Measurements from ENCODE around the gene METAP1.
"Not testable (repeated sequence)": the region's sequence is repeated elsewhere in the genome, so short reads cannot be mapped to it uniquely, and the experiment has no call there.

The METAP1 gene

GRCh38 chr4:98997166-98997565, 1.6 kb downstream of the METAP1 start:
- no peak for DNase-seq (ENCODE audit: low spot score)

- no peak for DNase-seq (ENCODE audit: low spot score)
These were observed 3.0 kb downstream of the METAP1 start for GRCh38 chr4:98998551-98998950.

- DNase-seq (ENCODE audit: low spot score) = no peak
These were observed 6.8 kb downstream of the METAP1 start for GRCh38 chr4:99002279-99002678.

DNA sequence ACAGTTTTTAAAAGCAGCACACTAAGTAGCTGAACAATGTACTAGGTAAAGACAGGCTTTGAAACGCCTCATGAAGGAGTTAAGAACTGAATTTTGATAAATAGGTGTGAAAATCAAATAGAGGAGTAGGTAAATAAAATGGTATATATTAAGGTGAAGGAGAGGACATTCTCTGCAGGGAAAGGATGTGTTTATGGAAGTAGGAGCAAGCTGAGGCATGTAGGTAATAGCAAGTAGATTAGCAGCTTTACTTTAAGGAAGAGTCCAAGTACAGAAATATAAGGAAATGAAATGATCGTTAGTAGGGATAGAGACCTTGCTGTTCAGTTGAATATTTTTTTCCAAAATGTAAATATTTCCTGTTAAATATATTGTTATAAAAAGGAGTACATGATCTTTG, 12.5 kb downstream of the METAP1 start:
- no peak for DNase-seq (ENCODE audit: low spot score)

DNA sequence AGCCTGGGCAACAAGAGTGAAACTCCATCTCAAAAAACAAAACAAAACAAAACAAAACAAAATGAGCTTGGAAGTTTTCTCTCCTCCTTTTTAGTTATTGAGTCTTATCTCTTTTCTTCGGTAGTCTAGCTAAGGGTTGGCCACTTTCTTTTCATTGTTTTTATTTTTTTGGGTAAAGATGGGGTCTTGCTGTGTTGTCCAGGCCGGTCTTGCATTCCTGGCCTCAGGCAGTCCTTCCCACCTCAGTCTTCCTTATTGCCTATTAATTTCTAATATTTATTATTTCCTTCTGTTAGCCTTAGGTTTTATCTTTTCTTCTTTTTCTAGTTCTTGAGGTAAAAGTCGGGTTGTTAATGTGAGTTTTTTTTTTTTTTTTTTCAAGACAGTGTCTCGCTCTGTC, 16.4 kb downstream of the METAP1 start:
- DNase-seq (ENCODE audit: low spot score) = no peak

GRCh38 chr4:99013402-99013843, 17.9 kb downstream of the METAP1 start:
- DNase-seq (ENCODE audit: low spot score) = no peak

- no peak for DNase-seq (ENCODE audit: low spot score)
These were observed 18.5 kb downstream of the METAP1 start for GRCh38 chr4:99013884-99014523.

DNA sequence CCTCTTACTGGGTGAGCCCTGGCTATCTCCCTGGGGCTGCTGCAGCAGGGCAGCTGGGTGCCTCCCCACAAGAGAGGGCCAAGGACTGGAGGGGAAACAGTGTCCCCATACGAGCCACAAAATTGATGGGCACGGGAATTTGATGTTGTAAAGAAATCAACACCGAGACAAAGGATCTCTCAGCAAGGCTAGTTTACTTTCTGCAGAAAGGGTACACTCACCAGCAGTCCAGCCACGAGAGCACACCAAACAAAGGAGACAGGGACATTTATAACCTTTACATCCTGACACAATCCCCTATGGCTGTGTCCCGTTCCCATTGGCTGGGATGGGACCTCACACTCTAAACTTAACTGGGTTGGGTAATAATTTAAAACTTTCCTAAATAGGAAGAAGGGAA, 25.9 kb downstream of the METAP1 start:
- no peak for DNase-seq (ENCODE audit: low spot score)

GRCh38 chr4:99022566-99022965, 27.0 kb downstream of the METAP1 start:
- DNase-seq (ENCODE audit: low spot score) = no peak

GRCh38 chr4:99023800-99024251, 28.3 kb downstream of the METAP1 start:
- not testable (repeated sequence) for DNase-seq (ENCODE audit: low spot score)

- DNase-seq (ENCODE audit: low spot score) = no peak
These were observed 29.2 kb downstream of the METAP1 start for GRCh38 chr4:99024481-99025275.

DNA sequence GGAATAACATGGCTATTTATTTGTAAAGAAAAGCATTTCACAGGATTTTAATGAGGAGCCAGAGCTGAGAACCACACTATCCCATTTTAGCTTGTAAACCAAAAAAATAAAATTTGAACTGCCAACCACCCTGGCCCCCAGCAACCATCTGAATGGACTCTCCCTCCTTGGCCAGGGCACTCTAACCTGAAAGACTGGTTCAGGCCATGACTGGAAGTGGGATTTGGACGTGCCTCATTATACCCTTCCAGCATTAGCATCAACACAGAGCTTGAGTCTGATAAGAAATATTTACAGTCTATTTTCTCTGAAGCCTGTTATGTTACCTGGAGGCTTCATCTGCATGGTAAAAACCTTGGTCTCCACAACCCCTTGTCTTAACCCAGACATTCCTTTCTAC, 30.0 kb downstream of the METAP1 start:
- DNase-seq (ENCODE audit: low spot score) = no peak

- no peak for DNase-seq (ENCODE audit: low spot score)
These were observed 31.8 kb downstream of the METAP1 start for GRCh38 chr4:99027304-99027703.

GRCh38 chr4:99028187-99028586, 32.7 kb downstream of the METAP1 start:
- no peak for DNase-seq (ENCODE audit: low spot score)

DNA sequence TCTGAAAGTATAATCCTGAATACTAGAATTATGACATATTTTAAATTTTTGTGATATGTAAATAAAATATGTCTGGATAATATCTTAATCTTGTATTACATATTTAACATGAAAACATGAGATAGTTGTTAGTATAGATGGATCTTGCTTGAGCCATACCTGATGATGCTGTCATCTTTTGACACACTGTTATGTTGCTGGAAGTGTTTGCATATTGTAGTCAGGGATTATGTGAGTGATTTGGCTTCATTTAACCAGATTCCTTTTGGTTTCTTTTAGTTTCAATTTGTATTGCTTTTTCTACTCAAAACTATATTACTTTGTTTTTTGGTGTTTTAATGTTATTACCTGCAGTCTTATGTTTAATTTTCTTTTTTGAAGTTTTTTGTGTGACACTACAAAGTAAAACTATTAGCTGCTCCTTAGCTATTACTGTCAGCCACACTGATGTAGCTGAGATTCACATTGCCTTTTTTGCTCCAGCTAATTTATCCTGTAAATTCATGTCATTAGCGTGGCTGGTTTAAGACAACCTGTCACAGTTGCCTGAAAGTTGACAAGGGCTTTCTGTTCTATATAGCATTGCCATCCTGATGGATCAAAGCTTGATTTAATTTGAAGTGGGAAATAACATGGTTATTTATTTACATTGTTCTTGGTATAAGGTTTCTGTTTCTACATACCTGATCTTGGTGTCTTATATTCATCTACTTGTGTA, 33.7 kb downstream of the METAP1 start:
- DNase-seq (ENCODE audit: low spot score) = no peak

- no peak for DNase-seq (ENCODE audit: low spot score)
These were observed 34.3 kb downstream of the METAP1 start for GRCh38 chr4:99029852-99030251.

GRCh38 chr4:99033956-99034355, 38.4 kb downstream of the METAP1 start:
- DNase-seq (ENCODE audit: low spot score) = no peak

DNA sequence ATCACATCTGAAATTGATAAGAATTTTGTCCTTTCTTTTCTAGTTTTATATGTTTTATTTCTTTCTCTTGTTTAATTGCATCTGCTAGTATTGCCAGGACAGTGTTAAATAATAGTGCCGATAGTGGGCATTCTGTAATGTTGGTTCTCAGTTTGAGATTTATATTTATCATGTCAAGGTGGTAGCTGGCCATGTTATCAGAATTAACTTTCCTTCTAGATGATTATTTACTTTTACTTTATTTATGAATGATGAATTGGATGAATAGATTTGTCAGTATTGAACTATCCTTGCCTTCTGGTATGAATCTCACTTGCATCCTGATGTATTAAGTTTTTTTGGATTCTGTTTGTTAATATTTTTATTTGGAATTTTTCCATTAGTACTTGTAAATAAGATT, 42.7 kb downstream of the METAP1 start:
- DNase-seq (ENCODE audit: low spot score) = no peak

- DNase-seq (ENCODE audit: low spot score) = peak; percentile 57
These were observed 47.8 kb downstream of the METAP1 start for GRCh38 chr4:99043346-99043745.

- DNase-seq (ENCODE audit: low spot score) = no peak
These were observed 52.2 kb downstream of the METAP1 start for GRCh38 chr4:99047710-99048109.

GRCh38 chr4:99052902-99053301, 57.4 kb downstream of the METAP1 start:
- no peak for DNase-seq (ENCODE audit: low spot score)

DNA sequence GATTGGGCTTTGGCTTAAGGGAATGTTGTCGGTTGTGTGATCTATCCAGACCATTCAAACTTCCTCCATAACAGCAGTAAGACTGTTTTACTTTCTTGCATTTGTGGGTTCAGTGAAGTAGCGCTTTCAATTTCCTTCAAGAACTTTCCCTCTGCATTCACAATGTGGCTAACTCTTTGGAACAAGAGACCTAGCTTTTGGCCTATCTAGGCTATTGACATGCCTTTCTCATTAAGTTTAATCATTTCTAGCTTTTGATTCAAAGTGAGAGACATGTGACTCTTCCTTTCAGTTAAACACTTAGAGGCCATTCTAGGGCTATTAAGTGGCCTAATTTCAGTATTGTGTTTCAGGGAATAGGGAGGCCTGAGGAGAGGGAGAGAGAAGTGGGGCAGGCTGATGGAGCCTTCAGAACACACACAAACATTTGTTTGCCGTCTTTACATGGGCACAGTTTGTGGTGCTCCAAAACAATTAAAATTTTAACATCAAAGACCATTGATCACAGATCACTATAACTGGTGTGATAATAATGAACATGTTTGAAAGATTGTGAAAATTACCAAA, 59.0 kb downstream of the METAP1 start:
- no peak for DNase-seq (ENCODE audit: low spot score)

GRCh38 chr4:99058228-99058627, 62.7 kb downstream of the METAP1 start:
- DNase-seq (ENCODE audit: low spot score) = no peak
